Measurements from ENCODE around the gene APC2.

DNA sequence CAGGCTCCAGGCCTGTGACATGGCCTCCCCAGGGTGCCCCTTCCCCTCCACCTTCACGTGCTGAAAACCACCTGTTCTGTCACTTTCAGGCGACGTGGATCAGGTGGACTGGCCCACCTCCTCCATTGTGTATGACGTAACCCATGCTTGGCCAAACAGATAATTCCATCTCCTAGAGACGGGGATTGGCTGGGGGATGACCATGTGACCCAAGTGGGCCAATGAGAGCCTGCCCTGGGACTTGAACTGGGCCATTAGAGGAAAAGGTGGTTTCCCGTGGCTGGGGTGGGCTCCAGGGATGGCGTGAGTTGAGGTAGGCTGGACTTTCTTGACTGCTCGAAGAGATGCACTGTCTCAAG is 66.5 kb downstream of the APC2 start:
- TF ChIP-seq POLR2AphosphoS5 (IDR thresholded peaks at IDR 0.05) (no peak), POLR2A (IDR thresholded peaks at IDR 0.05) (no peak)
- TF ChIP-seq, protein P1, sequence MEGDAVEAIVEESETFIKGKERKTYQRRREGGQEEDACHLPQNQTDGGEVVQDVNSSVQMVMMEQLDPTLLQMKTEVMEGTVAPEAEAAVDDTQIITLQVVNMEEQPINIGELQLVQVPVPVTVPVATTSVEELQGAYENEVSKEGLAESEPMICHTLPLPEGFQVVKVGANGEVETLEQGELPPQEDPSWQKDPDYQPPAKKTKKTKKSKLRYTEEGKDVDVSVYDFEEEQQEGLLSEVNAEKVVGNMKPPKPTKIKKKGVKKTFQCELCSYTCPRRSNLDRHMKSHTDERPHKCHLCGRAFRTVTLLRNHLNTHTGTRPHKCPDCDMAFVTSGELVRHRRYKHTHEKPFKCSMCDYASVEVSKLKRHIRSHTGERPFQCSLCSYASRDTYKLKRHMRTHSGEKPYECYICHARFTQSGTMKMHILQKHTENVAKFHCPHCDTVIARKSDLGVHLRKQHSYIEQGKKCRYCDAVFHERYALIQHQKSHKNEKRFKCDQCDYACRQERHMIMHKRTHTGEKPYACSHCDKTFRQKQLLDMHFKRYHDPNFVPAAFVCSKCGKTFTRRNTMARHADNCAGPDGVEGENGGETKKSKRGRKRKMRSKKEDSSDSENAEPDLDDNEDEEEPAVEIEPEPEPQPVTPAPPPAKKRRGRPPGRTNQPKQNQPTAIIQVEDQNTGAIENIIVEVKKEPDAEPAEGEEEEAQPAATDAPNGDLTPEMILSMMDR (IDR thresholded peaks at IDR 0.05), result no peak

Data from prostate gland (tissue), 2 donors.